Caco-2 (cell line): ENCODE data around the gene PTPRG. TPM values are rescaled to one million over a fixed set of nuclear protein-coding genes. Genes with fewer than 3 reads are reported as not detected.

Source experiments
- BruUV-seq: library from RNA; stranded (reverse); fragments of 400-500 nt; replicated peaks from 2 replicates; lab custom pipeline; 2021; lab: Mats Ljungman, UMichigan
- CTCF ChIA-PET: fragments of 300-600 bp; sonication (Branson Sonifier 250); formaldehyde crosslinking; loops from one replicate; lab custom pipeline; 2022; ENCODE audit warnings: antibody characterized with exemption; lab: Charles Lee
- POLR2A ChIA-PET: fragments of 300-600 bp; sonication (Branson Sonifier 250); formaldehyde crosslinking; loops from one replicate; lab custom pipeline; 2022; ENCODE audit warnings: antibody characterized with exemption; lab: Charles Lee
- DNase-seq, 2 experiments: peaks; one replicate each; pipeline versions ENCODE4 v3.0.0 to v3.0.0-alpha.2; 2020 to 2022
- H3K27me3 ChIP-seq: replicated peaks from 2 replicates; pipeline ENCODE4 v1.6.0; 2011; ENCODE audit warnings: low read length; ENCODE audit not compliant: control insufficient read depth, insufficient read depth
- H3K36me3 ChIP-seq: 2 replicates; pipeline ENCODE4 v1.5.1; 2011; ENCODE audit warnings: low read length; ENCODE audit not compliant: control insufficient read depth, insufficient read depth
- H3K4me1 ChIP-seq: fragments of 250-450 bp; sonication (Bioruptor Pico); 2 replicates; pipeline ENCODE4 v1.5.1; 2020; ENCODE audit warnings: mild to moderate bottlenecking
- H3K4me3 ChIP-seq: 2 replicates; pipeline ENCODE4 v1.5.1; 2011; ENCODE audit warnings: low read depth, mild to moderate bottlenecking, control low read depth, low read length
- H3K9me3 ChIP-seq: fragments of 250-450 bp; sonication (Bioruptor Pico); 2 replicates; pipeline ENCODE4 v1.5.1; 2020; ENCODE audit warnings: mild to moderate bottlenecking, moderate library complexity
- H3K27ac Mint-ChIP-seq: one replicate; pipeline ENCODE4 v1.8.0; 2022; ENCODE audit warnings: mixed read lengths; ENCODE audit not compliant: unreplicated experiment
- H3K27me3 Mint-ChIP-seq: one replicate; pipeline ENCODE4 v1.8.0; 2022; ENCODE audit warnings: mixed read lengths; ENCODE audit not compliant: insufficient read depth, unreplicated experiment
- H3K36me3 Mint-ChIP-seq: one replicate; pipeline ENCODE4 v1.8.0; 2022; ENCODE audit warnings: mild to moderate bottlenecking, mixed read lengths; ENCODE audit not compliant: insufficient read depth, unreplicated experiment
- H3K4me1 Mint-ChIP-seq: one replicate; pipeline ENCODE4 v1.8.0; 2022; ENCODE audit warnings: low read depth, mixed read lengths; ENCODE audit not compliant: unreplicated experiment
- H3K4me3 Mint-ChIP-seq: one replicate; pipeline ENCODE4 v1.8.0; 2022; ENCODE audit warnings: mild to moderate bottlenecking, moderate library complexity, mixed read lengths; ENCODE audit not compliant: unreplicated experiment
- H3K9me3 Mint-ChIP-seq: one replicate; pipeline ENCODE4 v1.8.0; 2022; ENCODE audit warnings: mixed read lengths; ENCODE audit not compliant: unreplicated experiment
- CTCF ChIP-seq, 2 experiments: fragments of 200-600 bp in 1 of 2; IDR thresholded peaks; 1 replicate in 1 of 2; 2 replicates in 1 of 2; pipeline versions ENCODE4 v1.5.1 to v1.8.0; 2011 to 2022; ENCODE audit warnings: antibody characterized with exemption in 1 of 2, control low read depth in 1 of 2, inconsistent platforms in 1 of 2, low read depth in 1 of 2, low read length in 1 of 2, mild to moderate bottlenecking in 1 of 2, moderate library complexity in 1 of 2; ENCODE audit not compliant: insufficient read depth in 1 of 2, severe bottlenecking in 1 of 2, unreplicated experiment in 1 of 2
- intact Hi-C: fragments of 100-400 bp; cut with micrococcal nuclease; formaldehyde crosslinking; loops from one replicate; pipeline ENCODE4 v1.10.0; 2022; ENCODE audit not compliant: unreplicated experiment
- total RNA-seq: library from RNA; stranded (reverse); gene quantifications from 2 replicates; pipeline ENCODE4 v1.2.3, GENCODE V29; 2022

PTPRG gene
- total RNA-seq, 1 experiment from 2014 or later: 46.4 TPM

DNA sequence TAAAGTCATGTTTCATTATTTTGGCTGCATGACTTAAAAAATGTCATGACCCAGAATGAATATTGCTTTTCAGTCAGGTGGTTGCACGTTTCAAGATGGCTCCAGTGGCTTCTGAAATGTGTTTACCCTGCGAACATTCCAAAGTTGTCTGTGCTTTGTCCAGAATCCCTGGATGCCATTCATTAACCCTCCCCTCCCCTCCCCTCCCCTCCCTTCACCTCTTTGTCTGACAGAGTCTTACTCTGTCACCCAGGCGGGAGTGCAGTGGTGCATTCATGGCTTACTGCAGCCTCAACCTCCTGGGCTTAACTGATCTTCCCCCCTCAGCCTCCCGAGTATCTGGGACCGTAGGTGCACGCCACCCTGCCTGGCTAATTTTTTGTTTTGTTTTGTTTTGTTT lies 308.0 kb downstream of the PTPRG start:
- H3K36me3 ChIP-seq: no peaks in the 10 kb centered on the region
- Mint-ChIP-seq H3K4me3 (no peak overlapping the region), H3K27ac (no peak overlapping the region), H3K9me3 (no peaks in the 10 kb centered on the region), H3K4me1 (peaks cover 7% of the 10 kb centered on the region), H3K36me3 (peaks cover 8% of the 10 kb centered on the region), H3K27me3 (no peaks in the 10 kb centered on the region)
- CTCF ChIA-PET: no interaction called here
- POLR2A ChIA-PET: no interaction called here
- intact Hi-C loops: no loop called here
- BruUV-seq: no TSS peak
- DNase-seq: no peak
- no peaks in the 10 kb centered on the region for H3K27me3 ChIP-seq
- no peak overlapping the region for H3K4me3 ChIP-seq
- H3K9me3 ChIP-seq: no peaks in the 10 kb centered on the region
- no peak for TF ChIP-seq CTCF (IDR thresholded peaks at IDR 0.05; ENCODE audit: insufficient read depth in 1 of 2, low read depth in 1 of 2, low read length in 1 of 2, severe bottlenecking in 1 of 2, unreplicated experiment in 1 of 2)
- no peaks in the 10 kb centered on the region for H3K4me1 ChIP-seq

GRCh38 chr3:61871644-61872043 lies 310.3 kb downstream of the PTPRG start:
- CTCF ChIA-PET: no interaction called here
- TF ChIP-seq CTCF (IDR thresholded peaks at IDR 0.05; ENCODE audit: insufficient read depth in 1 of 2, low read depth in 1 of 2, low read length in 1 of 2, severe bottlenecking in 1 of 2, unreplicated experiment in 1 of 2): no peak
- Histone ChIP-seq H3K9me3 (no peaks in the 10 kb centered on the region), H3K4me3 (no peak overlapping the region), H3K27me3 (no peaks in the 10 kb centered on the region), H3K36me3 (no peaks in the 10 kb centered on the region), H3K4me1 (no peaks in the 10 kb centered on the region)
- H3K27ac Mint-ChIP-seq: peak overlapping the region; percentile 59
- no TSS peak for BruUV-seq
- intact Hi-C loops: no loop called here
- no peak overlapping the region for H3K4me3 Mint-ChIP-seq
- POLR2A ChIA-PET: interaction anchor here (0.6 kb wide), 1 partner anchor 9 kb away, joined by 4 read pairs; no protein-coding TSS in a partner anchor
- no peaks in the 10 kb centered on the region for H3K27me3 Mint-ChIP-seq
- no peaks in the 10 kb centered on the region for H3K9me3 Mint-ChIP-seq
- DNase-seq: no peak
- H3K4me1 Mint-ChIP-seq: peaks cover 14% of the 10 kb centered on the region
- peaks cover 8% of the 10 kb centered on the region for H3K36me3 Mint-ChIP-seq

DNA sequence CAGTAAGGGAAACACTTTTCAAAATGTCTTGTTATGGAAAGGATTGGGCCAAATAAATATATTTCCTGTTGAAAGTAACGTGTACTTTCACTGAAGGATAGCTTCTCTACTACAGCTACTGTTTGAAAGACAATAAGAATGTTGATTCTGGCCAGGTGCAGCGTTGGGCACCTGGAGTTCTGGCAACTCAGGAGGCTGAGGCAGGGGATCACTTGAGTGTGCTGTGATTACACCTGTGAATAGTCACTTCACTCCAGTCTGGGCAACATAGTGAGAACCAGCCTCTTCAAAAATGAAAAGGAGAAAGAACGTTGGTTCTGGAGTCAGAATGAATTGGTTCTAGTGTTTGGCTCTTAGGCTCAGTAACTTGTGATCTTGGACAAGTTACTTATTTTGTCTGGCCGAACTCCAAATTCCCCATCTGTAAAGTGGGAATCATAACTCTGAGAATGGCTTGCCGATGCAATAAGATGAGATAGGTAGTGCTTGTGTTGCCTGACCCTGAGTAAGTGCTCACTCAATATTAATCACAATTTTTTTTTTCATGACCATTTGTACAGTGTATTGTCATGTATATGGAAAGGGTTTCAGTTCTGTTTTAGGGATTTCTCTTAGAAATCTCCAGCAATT lies 310.8 kb downstream of the PTPRG start:
- Histone ChIP-seq H3K4me1 (peaks cover 3% of the 10 kb centered on the region), H3K27me3 (no peaks in the 10 kb centered on the region), H3K9me3 (no peaks in the 10 kb centered on the region), H3K4me3 (no peak overlapping the region), H3K36me3 (no peaks in the 10 kb centered on the region)
- no peak for TF ChIP-seq CTCF (IDR thresholded peaks at IDR 0.05; ENCODE audit: insufficient read depth in 1 of 2, low read depth in 1 of 2, low read length in 1 of 2, severe bottlenecking in 1 of 2, unreplicated experiment in 1 of 2)
- no peaks in the 10 kb centered on the region for H3K9me3 Mint-ChIP-seq
- no peak overlapping the region for H3K4me3 Mint-ChIP-seq
- DNase-seq: no peak
- peaks cover 14% of the 10 kb centered on the region for H3K4me1 Mint-ChIP-seq
- ChIA-PET CTCF (no interaction called here), POLR2A (interaction anchor here (0.6 kb wide), 1 partner anchor 10 kb away, joined by 4 read pairs; no protein-coding TSS in a partner anchor)
- intact Hi-C loops: no loop called here
- peak overlapping the region; percentile 59 for H3K27ac Mint-ChIP-seq
- no peaks in the 10 kb centered on the region for H3K27me3 Mint-ChIP-seq
- BruUV-seq: no TSS peak
- peaks cover 8% of the 10 kb centered on the region for H3K36me3 Mint-ChIP-seq
